HG03439 (cell line): ENCODE results near the gene RHOT1.
"Not testable (repeated sequence)": the region's sequence is repeated elsewhere in the genome, so short reads cannot be mapped to it uniquely, and the experiment has no call there.

Experiments used
- ATAC-seq: cut with Tn5 transposase; IDR thresholded peaks from one replicate; pipeline ENCODE4 v1.9.1; 2021; ENCODE audit warnings: mild to moderate bottlenecking, moderate library complexity; ENCODE audit not compliant: unreplicated experiment

Gene RHOT1

GRCh38 chr17:32123782-32124181 lies 18.5 kb upstream of the RHOT1 start:
- no peak for ATAC-seq

- no peak for ATAC-seq
Measured at GRCh38 chr17:32124985-32125847, 17.1 kb upstream of the RHOT1 start.

- no peak for ATAC-seq
Measured at GRCh38 chr17:32125848-32126153, 16.5 kb upstream of the RHOT1 start.

GRCh38 chr17:32126325-32126724 lies 16.0 kb upstream of the RHOT1 start:
- no peak for ATAC-seq

GRCh38 chr17:32126746-32127145 lies 15.6 kb upstream of the RHOT1 start:
- ATAC-seq, result no peak

GRCh38 chr17:32127158-32127897 lies 15.0 kb upstream of the RHOT1 start:
- ATAC-seq, result peak; percentile 71

- ATAC-seq, result not testable (repeated sequence)
Measured at GRCh38 chr17:32128470-32128869, 13.8 kb upstream of the RHOT1 start.

- not testable (repeated sequence) for ATAC-seq
Measured at GRCh38 chr17:32135497-32136117, 6.7 kb upstream of the RHOT1 start.

- no peak for ATAC-seq
Measured at GRCh38 chr17:32136856-32137255, 5.4 kb upstream of the RHOT1 start.

GRCh38 chr17:32139504-32139903 lies 2.8 kb upstream of the RHOT1 start:
- not testable (repeated sequence) for ATAC-seq

- no peak for ATAC-seq
Measured at GRCh38 chr17:32141258-32141657, 1.0 kb upstream of the RHOT1 start.

GRCh38 chr17:32141679-32142037 lies 644 bp upstream of the RHOT1 start:
- no peak for ATAC-seq

GRCh38 chr17:32142857-32143526 lies 690 bp downstream of the RHOT1 start:
- no peak for ATAC-seq

GRCh38 chr17:32143527-32143870 lies 1.2 kb downstream of the RHOT1 start:
- ATAC-seq, result no peak

- not testable (repeated sequence) for ATAC-seq
Measured at GRCh38 chr17:32144442-32144841, 2.1 kb downstream of the RHOT1 start.

- no peak for ATAC-seq
Measured at GRCh38 chr17:32148351-32148750, 6.0 kb downstream of the RHOT1 start.

- no peak for ATAC-seq
Measured at GRCh38 chr17:32150358-32150757, 8.1 kb downstream of the RHOT1 start.

GRCh38 chr17:32152130-32152529 lies 9.8 kb downstream of the RHOT1 start:
- no peak for ATAC-seq

- ATAC-seq, result no peak
Measured at GRCh38 chr17:32155896-32156295, 13.6 kb downstream of the RHOT1 start.

- no peak for ATAC-seq
Measured at GRCh38 chr17:32156656-32157055, 14.4 kb downstream of the RHOT1 start.

- no peak for ATAC-seq
Measured at GRCh38 chr17:32157225-32157624, 14.9 kb downstream of the RHOT1 start.
